Measurements from ENCODE around the gene PPP1R12C.
A peak's percentile ranks its signal among the peaks of the same experiment; 100 is the strongest.

The PPP1R12C gene

DNA sequence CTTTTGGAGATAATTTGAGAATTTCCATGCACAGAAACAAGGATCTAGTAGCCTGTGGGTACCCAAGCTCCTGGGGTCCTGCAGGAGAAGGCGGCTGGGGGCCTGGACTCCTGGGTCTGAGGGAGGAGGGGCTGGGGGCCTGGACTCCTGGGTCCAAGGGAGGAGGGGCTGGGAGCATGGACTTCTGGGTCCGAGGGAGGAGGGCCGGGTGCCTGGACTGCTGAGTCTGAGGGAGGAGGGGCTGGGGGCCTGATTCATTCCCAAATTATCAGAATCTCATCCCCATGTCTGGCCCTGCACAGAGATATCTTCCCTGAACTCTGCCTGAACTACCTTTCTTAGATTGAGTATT, 54.0 kb downstream of the PPP1R12C start:
- TF ChIP-seq REST (IDR thresholded peaks at IDR 0.05; ENCODE audit: insufficient read depth in 1 of 2, low read depth in 2 of 2, low read length in 2 of 2): no peak
- no peak for TF ChIP-seq TAF1 (IDR thresholded peaks at IDR 0.05; ENCODE audit: borderline replicate concordance, insufficient read depth, low read length)
- TF ChIP-seq POLR2AphosphoS5 (IDR thresholded peaks at IDR 0.05; ENCODE audit: low read depth, low read length): no peak
- TF ChIP-seq SIN3A (IDR thresholded peaks at IDR 0.05; ENCODE audit: borderline replicate concordance, insufficient read depth, low read length): no peak
- TF ChIP-seq FOXP2 (optimal IDR thresholded peaks at IDR 0.05; ENCODE audit: borderline replicate concordance, extremely low read depth, extremely low read length, insufficient read depth): no peak

- peak; percentile 59; the same call in 1 of the 2 replicates for TF ChIP-seq TAF1 (IDR thresholded peaks at IDR 0.05; ENCODE audit: borderline replicate concordance, insufficient read depth, low read length)
- TF ChIP-seq FOXP2 (optimal IDR thresholded peaks at IDR 0.05; ENCODE audit: borderline replicate concordance, extremely low read depth, extremely low read length, insufficient read depth): peak; percentile 67
- TF ChIP-seq POLR2AphosphoS5 (IDR thresholded peaks at IDR 0.05; ENCODE audit: low read depth, low read length): peak; percentile 66
- no peak for TF ChIP-seq REST (IDR thresholded peaks at IDR 0.05; ENCODE audit: insufficient read depth in 1 of 2, low read depth in 2 of 2, low read length in 2 of 2)
Measured at GRCh38 chr19:55062735-55063491, 54.5 kb downstream of the PPP1R12C start, which contains the start of gene RDH13. TSS of gene RDH13 (minus strand) at chr19:55063148. CDS start at chr19:55063032, 116 bp downstream.

GRCh38 chr19:55058781-55059610, 58.4 kb downstream of the PPP1R12C start:
- TF ChIP-seq SIN3A (IDR thresholded peaks at IDR 0.05; ENCODE audit: borderline replicate concordance, insufficient read depth, low read length): no peak
- no peak for TF ChIP-seq REST (IDR thresholded peaks at IDR 0.05; ENCODE audit: insufficient read depth in 1 of 2, low read depth in 2 of 2, low read length in 2 of 2)

- TF ChIP-seq SIN3A (IDR thresholded peaks at IDR 0.05; ENCODE audit: borderline replicate concordance, insufficient read depth, low read length): no peak
- TF ChIP-seq TAF1 (IDR thresholded peaks at IDR 0.05; ENCODE audit: borderline replicate concordance, insufficient read depth, low read length): no peak
Measured at GRCh38 chr19:55056827-55057226, 60.6 kb downstream of the PPP1R12C start.

DNA sequence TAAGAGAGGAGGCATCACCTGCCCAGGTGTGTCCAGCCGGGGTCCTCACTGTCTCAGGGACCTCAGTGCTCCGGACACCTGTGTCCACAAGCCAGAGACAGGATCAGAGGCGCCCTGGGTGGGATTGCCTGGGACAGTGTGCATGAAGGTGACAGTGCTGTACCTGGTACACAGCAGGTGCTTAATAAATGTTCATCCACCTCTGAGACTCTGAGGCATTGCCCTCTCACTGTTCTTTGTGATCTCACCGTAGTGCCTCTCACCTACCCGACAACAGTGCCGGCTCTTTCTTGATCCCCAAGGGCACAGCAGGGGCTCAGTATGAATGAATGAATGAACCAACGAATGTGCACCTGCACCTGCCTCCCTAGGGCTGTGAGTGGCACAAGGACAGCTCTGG, 63.7 kb downstream of the PPP1R12C start:
- TF ChIP-seq POLR2AphosphoS5 (IDR thresholded peaks at IDR 0.05; ENCODE audit: low read depth, low read length) (no peak), FOXP2 (optimal IDR thresholded peaks at IDR 0.05; ENCODE audit: borderline replicate concordance, extremely low read depth, extremely low read length, insufficient read depth) (no peak), TAF1 (IDR thresholded peaks at IDR 0.05; ENCODE audit: borderline replicate concordance, insufficient read depth, low read length) (no peak), SIN3A (IDR thresholded peaks at IDR 0.05; ENCODE audit: borderline replicate concordance, insufficient read depth, low read length) (no peak), REST (IDR thresholded peaks at IDR 0.05; ENCODE audit: insufficient read depth in 1 of 2, low read depth in 2 of 2, low read length in 2 of 2) (no peak)
